Omental fat pad (tissue), 4 donors: ENCODE results near the gene TMEM212. TPM values are rescaled to one million over a fixed set of nuclear protein-coding genes. Genes with fewer than 3 reads are reported as not detected.

Source experiments
- ATAC-seq: fragments of 150-250 bp; one replicate; pipeline ENCODE4 v1.9.1; 2016; ENCODE audit warnings: mild to moderate bottlenecking, moderate library complexity; ENCODE audit not compliant: low FRiP score
- DNase-seq: peaks from one replicate; pipeline ENCODE4 v3.0.0-alpha.2; 2019; ENCODE audit warnings: low spot score
- CTCF ChIP-seq, 3 donors: fragments of 450-650 bp; IDR thresholded peaks; one replicate each; pipeline ENCODE4 v1.5.1; 2016 to 2017; ENCODE audit warnings: antibody characterized with exemption in 3 of 3, mild to moderate bottlenecking in 3 of 3, moderate library complexity in 2 of 3
- total RNA-seq, 4 donors: library from RNA; depleted of rRNA; stranded (reverse); fragments of >200 nt; gene quantifications; one replicate each; pipeline ENCODE4 v1.1.0, GENCODE V29; 2016

Gene TMEM212
- not detected for total RNA-seq

DNA sequence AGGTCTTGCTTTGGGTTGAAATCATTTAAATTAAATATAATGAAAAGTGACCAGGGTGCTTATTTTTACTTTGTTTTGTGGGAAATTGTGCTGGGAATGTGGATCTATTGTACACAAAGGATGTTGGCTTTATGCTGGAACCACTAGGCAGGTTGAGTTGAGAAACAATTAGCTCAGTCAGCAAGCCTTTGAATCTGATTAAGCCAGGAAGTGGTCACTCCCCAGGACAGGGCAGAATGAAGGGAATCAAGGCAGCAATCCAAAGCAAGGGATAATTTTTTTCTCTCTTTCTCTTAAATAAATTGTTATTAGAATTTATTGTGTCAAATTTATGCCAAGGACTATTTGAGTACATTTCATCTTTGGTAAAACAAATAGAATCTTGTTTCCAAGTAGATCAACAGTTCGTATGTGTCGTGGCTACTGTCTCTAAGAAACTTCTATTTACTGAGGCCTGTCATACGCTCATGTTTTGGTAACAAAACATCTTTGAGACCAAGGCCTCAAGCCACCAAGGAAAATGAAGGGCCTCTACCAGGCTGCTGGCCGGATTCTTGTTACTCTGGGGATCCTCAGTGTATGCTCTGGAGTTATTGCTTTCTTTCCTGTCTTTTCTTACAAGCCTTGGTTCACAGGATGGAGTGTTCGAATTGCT, at the start of gene TMEM212:
Gene TMEM212 (plus strand): TSS at position 486 of the 655 bp plus-strand sequence. CDS start 35 bp downstream, at position 521.
- DNase-seq (no peak), ATAC-seq (peak; percentile 49)
- no peak for TF ChIP-seq CTCF (IDR thresholded peaks at IDR 0.05)

- DNase-seq (no peak), ATAC-seq (no peak)
- no peak for TF ChIP-seq CTCF (IDR thresholded peaks at IDR 0.05)
Measured at GRCh38 chr3:171796625-171797264, 46.4 kb upstream of the TMEM212 start.

DNA sequence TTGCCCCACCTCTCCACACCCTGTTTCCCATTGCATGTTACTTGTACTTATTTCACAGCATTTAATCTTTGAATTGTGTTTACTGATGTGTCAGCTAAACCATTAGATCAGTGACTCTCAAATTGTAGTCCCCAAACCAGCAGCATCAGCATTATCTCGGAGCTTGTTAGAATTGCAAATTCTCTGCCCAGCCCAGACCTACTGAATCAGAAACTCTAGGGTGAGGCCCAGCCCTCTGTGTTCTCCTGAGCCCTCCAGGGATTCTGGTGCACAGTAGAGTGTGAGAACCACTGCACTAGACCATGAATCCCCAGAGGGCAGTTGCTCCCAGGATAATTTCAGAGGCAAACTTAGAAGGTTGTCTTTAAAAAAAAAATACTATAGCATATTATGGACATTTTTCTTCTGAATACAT, 45.9 kb upstream of the TMEM212 start:
- DNase-seq = no peak
- no peak for TF ChIP-seq CTCF (IDR thresholded peaks at IDR 0.05)
- no peak for ATAC-seq

DNA sequence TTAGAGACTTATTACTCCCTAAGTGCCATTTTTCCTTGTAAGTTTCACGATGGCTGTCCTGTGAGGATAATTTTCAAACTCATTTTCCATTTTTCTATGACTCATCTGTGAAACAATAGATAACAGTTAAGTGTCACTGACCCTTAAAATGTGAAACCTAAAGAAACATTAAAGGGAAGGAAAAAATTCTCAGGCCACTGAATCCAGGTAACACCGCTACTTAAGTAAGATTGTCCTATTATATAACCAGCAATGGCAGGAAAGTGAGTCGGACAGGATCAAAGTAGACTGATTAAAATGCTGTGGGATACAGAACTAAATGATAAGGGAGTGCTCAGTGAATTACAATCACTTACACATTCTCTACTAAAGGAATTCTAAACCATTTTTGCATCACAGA, 45.3 kb upstream of the TMEM212 start:
- no peak for TF ChIP-seq CTCF (IDR thresholded peaks at IDR 0.05)
- ATAC-seq (no peak), DNase-seq (no peak)

DNA sequence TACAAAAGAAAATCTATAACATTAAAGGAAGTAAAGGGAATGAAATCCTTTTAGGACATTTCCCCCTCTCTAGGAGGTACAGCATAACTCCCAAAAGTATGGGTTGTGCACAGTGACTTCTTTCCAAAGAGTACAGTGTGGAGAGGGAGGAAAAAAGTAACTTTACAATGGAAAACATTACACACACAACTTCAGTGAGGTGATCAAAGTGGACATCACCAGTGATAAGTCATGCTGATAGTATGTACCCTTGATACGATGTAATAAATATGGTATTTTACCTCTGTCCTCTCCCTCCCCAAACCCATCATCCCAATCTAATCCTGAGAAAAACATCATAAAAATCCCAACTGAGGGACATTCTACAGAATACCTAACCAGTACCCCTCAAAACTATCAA, 43.6 kb upstream of the TMEM212 start:
- no peak for ATAC-seq
- no peak for TF ChIP-seq CTCF (IDR thresholded peaks at IDR 0.05)
- no peak for DNase-seq

DNA sequence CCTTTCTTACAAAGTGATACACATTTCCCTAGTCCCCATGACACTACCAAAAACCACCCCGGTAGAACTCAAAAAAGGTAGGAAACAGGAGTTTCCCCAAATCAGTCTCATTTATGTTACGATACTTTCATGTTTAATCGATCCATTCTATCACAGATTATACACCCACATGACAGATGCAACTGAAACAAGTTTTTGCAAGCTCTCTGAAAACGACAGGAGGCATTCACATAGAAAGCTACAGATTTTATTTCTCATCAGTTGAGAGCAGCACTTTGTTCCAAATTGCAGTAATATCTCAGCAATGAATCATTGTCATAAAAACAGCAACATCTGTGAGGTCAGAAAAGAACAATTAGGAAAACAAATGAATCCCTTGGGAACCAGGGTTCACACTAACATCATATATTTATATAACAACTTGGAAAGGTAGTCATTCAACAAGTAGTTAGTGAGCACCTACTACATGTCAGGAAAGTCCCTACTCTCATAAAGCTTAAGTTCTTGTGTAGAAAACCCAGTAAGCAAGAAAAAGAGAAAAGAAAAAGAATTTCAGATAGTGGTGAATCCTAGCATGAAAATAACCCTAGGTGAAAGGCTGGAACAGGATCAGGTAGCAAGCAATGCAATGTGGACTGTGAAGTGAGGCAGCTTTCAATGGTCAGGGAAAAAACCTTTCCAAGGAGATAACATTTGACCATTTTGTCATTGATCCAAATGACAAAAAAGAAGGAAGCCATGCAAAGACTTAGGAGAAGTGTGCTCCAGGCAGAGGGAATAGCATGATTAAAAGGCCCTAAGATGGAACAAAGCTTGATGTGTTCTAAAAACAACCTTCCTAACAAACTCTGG, 41.2 kb upstream of the TMEM212 start:
- TF ChIP-seq CTCF (IDR thresholded peaks at IDR 0.05) = no peak
- DNase-seq (no peak), ATAC-seq (peak; percentile 53)
